Left ventricle myocardium inferior (tissue), 1 donor: ENCODE measurements around the gene MRTFB. TPM values are rescaled to one million over a fixed set of nuclear protein-coding genes. Genes with fewer than 3 reads are reported as not detected.

ENCODE experiments used
- DNase-seq: peaks from one replicate; pipeline ENCODE4 v3.0.0-alpha.2; 2020
- H3K27ac ChIP-seq: fragments of 200-600 bp; replicated peaks from 2 replicates; pipeline ENCODE4 v1.8.0; 2021
- H3K27me3 ChIP-seq: fragments of 200-600 bp; 2 replicates; pipeline ENCODE4 v1.8.0; 2021; ENCODE audit warnings: low read depth
- H3K36me3 ChIP-seq: fragments of 200-600 bp; 2 replicates; pipeline ENCODE4 v1.8.0; 2021
- H3K4me1 ChIP-seq: fragments of 200-600 bp; 2 replicates; pipeline ENCODE4 v1.8.0; 2021
- H3K4me3 ChIP-seq: fragments of 200-600 bp; 2 replicates; pipeline ENCODE4 v1.8.0; 2021; ENCODE audit warnings: mild to moderate bottlenecking, moderate library complexity
- H3K9me3 ChIP-seq: fragments of 200-600 bp; replicated peaks from 2 replicates; pipeline ENCODE4 v1.8.0; 2021
- CTCF ChIP-seq: fragments of 200-600 bp; IDR thresholded peaks from 2 replicates; pipeline ENCODE4 v1.8.0; 2021; ENCODE audit warnings: antibody characterized with exemption, mild to moderate bottlenecking, borderline replicate concordance
- intact Hi-C: fragments of 100-400 bp; cut with micrococcal nuclease; formaldehyde crosslinking; loops from one replicate; pipeline ENCODE4 v1.11.0; 2022
- total RNA-seq: library from RNA; stranded (reverse); fragmentation: NEBNext Ultra II Directional; extraction: Animal tissue kit (Norgen Biotek cat#: 25700); gene quantifications from one replicate; pipeline ENCODE4 v1.2.1, GENCODE V29; 2021
- donor health status: DM: no; HTN: yes; CAD: no; lungs with severe emphysema.

MRTFB gene
- total RNA-seq, 1 donor from 2014 or later = 24.3 TPM

GRCh38 chr16:14198572-14198971, 127.5 kb downstream of the MRTFB start:
- Histone ChIP-seq H3K36me3 (no peaks in the 10 kb centered on the region), H3K4me1 (peaks cover 55% of the 10 kb centered on the region), H3K27ac (no peak overlapping the region), H3K27me3 (no peaks in the 10 kb centered on the region), H3K4me3 (no peak overlapping the region), H3K9me3 (peaks cover 4% of the 10 kb centered on the region)
- intact Hi-C loops = loop anchor here (10.0 kb wide), 1 partner anchor 114 kb away; no protein-coding TSS in a partner anchor
- no peak for DNase-seq
- no peak for TF ChIP-seq CTCF

- DNase-seq = no peak
- no peaks in the 10 kb centered on the region for H3K36me3 ChIP-seq
- no peaks in the 10 kb centered on the region for H3K27me3 ChIP-seq
- peaks cover 55% of the 10 kb centered on the region for H3K4me1 ChIP-seq
- peaks cover 4% of the 10 kb centered on the region for H3K9me3 ChIP-seq
- intact Hi-C loops = loop anchor here (10.0 kb wide), 1 partner anchor 114 kb away; no protein-coding TSS in a partner anchor
- H3K4me3 ChIP-seq = no peak overlapping the region
- no peak overlapping the region for H3K27ac ChIP-seq
- TF ChIP-seq CTCF = no peak
Observed at GRCh38 chr16:14199199-14199598, 128.1 kb downstream of the MRTFB start.

- TF ChIP-seq CTCF = no peak
- Histone ChIP-seq H3K27me3 (no peaks in the 10 kb centered on the region), H3K4me3 (no peak overlapping the region), H3K9me3 (peaks cover 4% of the 10 kb centered on the region), H3K4me1 (peaks cover 55% of the 10 kb centered on the region), H3K27ac (no peak overlapping the region), H3K36me3 (no peaks in the 10 kb centered on the region)
- intact Hi-C loops = loop anchor here (10.0 kb wide), 1 partner anchor 115 kb away; no protein-coding TSS in a partner anchor
- no peak for DNase-seq
Observed at GRCh38 chr16:14199624-14200023, 128.5 kb downstream of the MRTFB start.

- no peaks in the 10 kb centered on the region for H3K27me3 ChIP-seq
- peaks cover 43% of the 10 kb centered on the region for H3K4me1 ChIP-seq
- H3K4me3 ChIP-seq = peak overlapping the region; percentile 43
- DNase-seq = no peak
- intact Hi-C loops = no loop called here
- H3K9me3 ChIP-seq = peaks cover 4% of the 10 kb centered on the region
- peak overlapping the region; percentile 55 for H3K27ac ChIP-seq
- TF ChIP-seq CTCF = no peak
- H3K36me3 ChIP-seq = no peaks in the 10 kb centered on the region
Observed at GRCh38 chr16:14202095-14202494, 131.0 kb downstream of the MRTFB start.

- peak overlapping the region; percentile 55 for H3K27ac ChIP-seq
- peak; percentile 53 for TF ChIP-seq CTCF
- DNase-seq = no peak
- H3K27me3 ChIP-seq = no peaks in the 10 kb centered on the region
- intact Hi-C loops = no loop called here
- peak overlapping the region; percentile 43 for H3K4me3 ChIP-seq
- H3K4me1 ChIP-seq = peaks cover 42% of the 10 kb centered on the region
- no peaks in the 10 kb centered on the region for H3K36me3 ChIP-seq
- peaks cover 4% of the 10 kb centered on the region for H3K9me3 ChIP-seq
Observed at GRCh38 chr16:14202697-14203096, 131.6 kb downstream of the MRTFB start.
